Measurements from ENCODE around the gene GGACT.

The GGACT gene

GRCh38 chr13:100536643-100537180, 51.9 kb downstream of the GGACT start:
- no peak for FAIRE-seq
- no peak for TF ChIP-seq CTCF (IDR thresholded peaks at IDR 0.05; ENCODE audit: insufficient read depth, missing control alignments)
- DNase-seq (ENCODE audit: insufficient read length, low spot score): no peak

GRCh38 chr13:100535426-100536135, 53.0 kb downstream of the GGACT start:
- TF ChIP-seq CTCF (IDR thresholded peaks at IDR 0.05; ENCODE audit: insufficient read depth, missing control alignments): no peak
- DNase-seq (ENCODE audit: insufficient read length, low spot score): no peak
- no peak for FAIRE-seq

- no peak for FAIRE-seq
- TF ChIP-seq CTCF (IDR thresholded peaks at IDR 0.05; ENCODE audit: insufficient read depth, missing control alignments): no peak
- no peak for DNase-seq (ENCODE audit: insufficient read length, low spot score)
These were observed 53.7 kb downstream of the GGACT start for GRCh38 chr13:100534911-100535310.

- no peak for DNase-seq (ENCODE audit: insufficient read length, low spot score)
- no peak for FAIRE-seq
- TF ChIP-seq CTCF (IDR thresholded peaks at IDR 0.05; ENCODE audit: insufficient read depth, missing control alignments): no peak
These were observed 54.3 kb downstream of the GGACT start for GRCh38 chr13:100534147-100534843.

GRCh38 chr13:100533588-100534041, 55.0 kb downstream of the GGACT start:
- FAIRE-seq: no peak
- no peak for DNase-seq (ENCODE audit: insufficient read length, low spot score)
- TF ChIP-seq CTCF (IDR thresholded peaks at IDR 0.05; ENCODE audit: insufficient read depth, missing control alignments): no peak

GRCh38 chr13:100532836-100533435, 55.7 kb downstream of the GGACT start:
- TF ChIP-seq CTCF (IDR thresholded peaks at IDR 0.05; ENCODE audit: insufficient read depth, missing control alignments): no peak
- FAIRE-seq (no peak), DNase-seq (ENCODE audit: insufficient read length, low spot score) (no peak)

Data from D721Med (cell line).